GM19438 (cell line): ENCODE data around the gene GNL3.
"Not testable (repeated sequence)": the region's sequence is repeated elsewhere in the genome, so short reads cannot be mapped to it uniquely, and the experiment has no call there.

Experiments used
- ATAC-seq: cut with Tn5 transposase; IDR thresholded peaks from one replicate; pipeline ENCODE4 v1.9.1; 2021; ENCODE audit warnings: low read depth; ENCODE audit not compliant: unreplicated experiment

Gene GNL3

GRCh38 chr3:52714335-52715302 is 28.8 kb downstream of the GNL3 start:
- no peak for ATAC-seq

GRCh38 chr3:52715714-52716305 is 30.0 kb downstream of the GNL3 start:
- ATAC-seq: no peak

- ATAC-seq: no peak
These were observed 33.8 kb downstream of the GNL3 start for GRCh38 chr3:52719618-52720017.

GRCh38 chr3:52721002-52721729 is 35.3 kb downstream of the GNL3 start:
- ATAC-seq: no peak

GRCh38 chr3:52721730-52722008 is 35.8 kb downstream of the GNL3 start:
- no peak for ATAC-seq

- ATAC-seq: no peak
These were observed 36.7 kb downstream of the GNL3 start for GRCh38 chr3:52722491-52722890.

GRCh38 chr3:52723935-52724334 is 38.1 kb downstream of the GNL3 start:
- no peak for ATAC-seq

- ATAC-seq: no peak
These were observed 38.7 kb downstream of the GNL3 start for GRCh38 chr3:52724511-52724910.

- not testable (repeated sequence) for ATAC-seq
These were observed 42.9 kb downstream of the GNL3 start for GRCh38 chr3:52728753-52729152.

- no peak for ATAC-seq
These were observed 44.8 kb downstream of the GNL3 start for GRCh38 chr3:52730681-52731080.

- no peak for ATAC-seq
These were observed 45.8 kb downstream of the GNL3 start for GRCh38 chr3:52731590-52731989.

GRCh38 chr3:52733256-52733891 is 47.5 kb downstream of the GNL3 start:
- no peak for ATAC-seq

GRCh38 chr3:52739730-52740129 is 53.9 kb downstream of the GNL3 start:
- no peak for ATAC-seq

- no peak for ATAC-seq
These were observed 56.7 kb downstream of the GNL3 start for GRCh38 chr3:52742418-52743041.

GRCh38 chr3:52743152-52743551 is 57.3 kb downstream of the GNL3 start:
- no peak for ATAC-seq

GRCh38 chr3:52743721-52744120 is 57.9 kb downstream of the GNL3 start:
- no peak for ATAC-seq
